Gastroesophageal sphincter (tissue), 3 donors: Measurements from ENCODE around the gene ADORA1.

Experiments used
- EP300 ChIP-seq: sonication (generic); formaldehyde crosslinking; IDR thresholded peaks from one replicate; pipeline ENCODE4 v1.6.1; 2017; ENCODE audit warnings: antibody characterized with exemption, mild to moderate bottlenecking
- POLR2A ChIP-seq, 2 donors: fragments of 450-650 bp; IDR thresholded peaks; one replicate each; pipeline ENCODE4 v1.6.1; 2017; ENCODE audit warnings: antibody characterized with exemption in 2 of 2, mild to moderate bottlenecking in 2 of 2, moderate library complexity in 1 of 2
- POLR2AphosphoS5 ChIP-seq: sonication (generic); formaldehyde crosslinking; IDR thresholded peaks from one replicate; pipeline ENCODE4 v1.6.1; 2017; ENCODE audit warnings: antibody characterized with exemption
- TF ChIP-seq, protein P1 (sequence below), 4 experiments: fragments of 200-600 bp in 2 of 4; fragments of 450-650 bp in 2 of 4; sonication (generic) in 1 of 4; IDR thresholded peaks; one replicate each; pipeline ENCODE4 v1.5.1; 2017 to 2019; ENCODE audit warnings: antibody characterized with exemption in 4 of 4, mild to moderate bottlenecking in 2 of 4, moderate library complexity in 2 of 4

DNA sequence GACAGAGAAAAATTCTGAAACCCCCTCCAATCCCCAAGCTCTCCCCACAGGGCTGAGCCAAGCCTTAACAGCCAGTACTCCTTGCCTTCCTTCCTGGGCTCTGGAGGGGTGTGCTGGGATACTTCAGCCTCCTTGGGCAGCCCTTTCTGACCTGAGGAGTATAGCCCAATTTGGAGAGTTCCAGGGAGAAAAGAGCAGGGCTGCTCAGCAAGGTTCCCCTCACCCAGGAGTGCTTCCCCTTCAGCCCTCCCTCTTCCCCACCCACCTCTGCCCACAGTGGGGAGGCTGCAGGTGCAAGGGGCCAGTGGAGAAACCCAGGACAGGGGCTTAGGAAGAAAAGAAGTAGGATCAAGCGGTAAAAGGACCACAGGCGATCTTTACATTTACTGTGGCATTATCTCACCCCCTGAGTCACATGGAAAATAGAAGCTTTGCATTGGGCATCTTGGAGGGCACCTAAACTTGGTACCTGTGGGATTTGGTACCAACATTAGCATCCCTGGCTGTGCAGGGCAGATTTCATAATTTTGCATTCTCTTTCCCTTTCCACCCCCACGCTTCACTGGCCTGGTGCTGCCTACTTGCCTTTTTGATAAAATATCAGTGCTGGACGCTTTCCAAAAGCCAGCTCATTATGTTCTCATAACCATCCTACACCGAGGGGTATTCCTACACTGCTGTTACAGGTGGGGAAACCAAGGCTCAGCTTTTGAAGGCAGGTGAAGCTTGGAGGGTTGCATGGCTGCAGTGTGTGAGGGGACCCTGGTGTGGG, 2.8 kb upstream of the ADORA1 start:
- TF ChIP-seq, protein P1, sequence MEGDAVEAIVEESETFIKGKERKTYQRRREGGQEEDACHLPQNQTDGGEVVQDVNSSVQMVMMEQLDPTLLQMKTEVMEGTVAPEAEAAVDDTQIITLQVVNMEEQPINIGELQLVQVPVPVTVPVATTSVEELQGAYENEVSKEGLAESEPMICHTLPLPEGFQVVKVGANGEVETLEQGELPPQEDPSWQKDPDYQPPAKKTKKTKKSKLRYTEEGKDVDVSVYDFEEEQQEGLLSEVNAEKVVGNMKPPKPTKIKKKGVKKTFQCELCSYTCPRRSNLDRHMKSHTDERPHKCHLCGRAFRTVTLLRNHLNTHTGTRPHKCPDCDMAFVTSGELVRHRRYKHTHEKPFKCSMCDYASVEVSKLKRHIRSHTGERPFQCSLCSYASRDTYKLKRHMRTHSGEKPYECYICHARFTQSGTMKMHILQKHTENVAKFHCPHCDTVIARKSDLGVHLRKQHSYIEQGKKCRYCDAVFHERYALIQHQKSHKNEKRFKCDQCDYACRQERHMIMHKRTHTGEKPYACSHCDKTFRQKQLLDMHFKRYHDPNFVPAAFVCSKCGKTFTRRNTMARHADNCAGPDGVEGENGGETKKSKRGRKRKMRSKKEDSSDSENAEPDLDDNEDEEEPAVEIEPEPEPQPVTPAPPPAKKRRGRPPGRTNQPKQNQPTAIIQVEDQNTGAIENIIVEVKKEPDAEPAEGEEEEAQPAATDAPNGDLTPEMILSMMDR (IDR thresholded peaks at IDR 0.05): no peak
- no peak for TF ChIP-seq EP300
- no peak for TF ChIP-seq POLR2A (IDR thresholded peaks at IDR 0.05)
- TF ChIP-seq POLR2AphosphoS5: no peak
